ENCODE data around the gene ATRIP. TPM values are rescaled to one million over a fixed set of nuclear protein-coding genes. Genes with fewer than 3 reads are reported as not detected.

The ATRIP gene
- total and polyA plus RNA-seq, 3 experiments from 2014 or later = 13.4 to 22.8 (median 22.1) TPM

DNA sequence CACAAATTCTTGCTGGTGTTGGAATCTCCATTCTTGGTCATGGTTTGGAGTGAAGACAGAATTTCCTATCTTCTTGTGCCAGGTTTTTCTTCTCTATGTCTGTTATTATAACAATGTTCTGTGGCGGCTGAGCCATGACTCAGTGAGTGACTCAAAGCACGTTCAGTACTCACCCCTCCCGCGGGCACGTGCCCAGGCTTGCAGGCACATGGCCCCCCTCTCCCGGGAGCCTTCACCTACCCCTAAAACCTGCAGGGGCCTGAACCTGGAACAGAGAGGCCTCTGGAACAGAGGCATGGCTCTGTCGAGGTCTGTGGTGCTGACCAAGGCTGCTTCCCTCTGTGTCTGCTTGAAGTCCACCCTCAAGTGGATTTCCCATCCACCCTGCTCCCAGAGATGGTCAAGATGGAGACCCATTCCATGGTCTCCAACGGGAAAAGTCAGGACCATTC is 44.2 kb upstream of the ATRIP start:
- H3K27me3 Mint-ChIP-seq = peaks cover 4 to 13% of the 10 kb centered on the region in 2 donors
- Histone ChIP-seq H3K27me3 (ENCODE audit: insufficient read depth, low read length, poor library complexity, severe bottlenecking) (no peaks in the 10 kb centered on the region), H3K4me1 (ENCODE audit: insufficient read depth, low read length) (no peaks in the 10 kb centered on the region), H3K4me3 (ENCODE audit: low read length) (no peak overlapping the region), H3K36me3 (ENCODE audit: insufficient read depth, low read length) (no peaks in the 10 kb centered on the region), H3K27ac (ENCODE audit: low read depth, low read length) (no peak overlapping the region), H3K9me3 (ENCODE audit: low read length) (no peaks in the 10 kb centered on the region)
- H3K9me3 Mint-ChIP-seq = no peaks in the 10 kb centered on the region
- H3K27ac Mint-ChIP-seq = no peak overlapping the region
- DNase-seq = no peak
- no peaks in the 10 kb centered on the region for H3K36me3 Mint-ChIP-seq
- H3K4me1 Mint-ChIP-seq = no peaks in the 10 kb centered on the region
- H3K4me3 Mint-ChIP-seq = no peak overlapping the region
- POLR2A ChIA-PET = no interaction called here
- CTCF ChIA-PET = interaction anchor here (1.4 to 8.0 kb wide), 6 partner anchors 33 to 155 kb away, joined by 5 to 176 read pairs (median 58); partner anchors contain the start of genes CCDC51, PFKFB4, SHISA5 and TMA7

DNA sequence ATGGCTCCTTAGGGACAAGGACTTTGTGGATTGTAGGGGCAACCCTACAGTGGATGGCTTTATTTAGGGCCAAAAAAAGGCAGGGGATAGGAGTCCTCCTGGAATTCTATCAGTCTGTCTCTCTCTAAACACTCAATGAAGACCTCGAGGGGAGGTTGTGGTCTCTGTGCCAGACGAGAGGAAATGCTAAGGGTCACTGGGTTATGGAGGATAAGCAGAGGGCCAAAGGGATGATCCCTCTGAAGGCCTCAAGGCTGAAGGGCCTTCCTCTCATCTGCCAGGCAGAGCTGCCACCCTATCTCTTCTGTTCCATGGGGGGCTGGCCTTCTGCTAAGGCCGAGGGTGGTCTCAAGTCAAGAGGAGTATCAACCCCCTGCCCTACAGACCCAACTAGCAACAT is 43.6 kb upstream of the ATRIP start:
- H3K36me3 ChIP-seq (ENCODE audit: insufficient read depth, low read length) = no peaks in the 10 kb centered on the region
- no peaks in the 10 kb centered on the region for H3K4me1 Mint-ChIP-seq
- H3K4me3 ChIP-seq (ENCODE audit: low read length) = no peak overlapping the region
- no peaks in the 10 kb centered on the region for H3K9me3 ChIP-seq (ENCODE audit: low read length)
- peaks cover 4 to 9% of the 10 kb centered on the region in 2 donors for H3K27me3 Mint-ChIP-seq
- no peaks in the 10 kb centered on the region for H3K27me3 ChIP-seq (ENCODE audit: insufficient read depth, low read length, poor library complexity, severe bottlenecking)
- no peak for DNase-seq
- POLR2A ChIA-PET = no interaction called here
- H3K27ac Mint-ChIP-seq = peak overlapping the region in 1 of 8 donors; percentile 60
- no peak overlapping the region for H3K4me3 Mint-ChIP-seq
- no peak overlapping the region for H3K27ac ChIP-seq (ENCODE audit: low read depth, low read length)
- CTCF ChIA-PET = interaction anchor here (1.5 to 8.0 kb wide), 3 partner anchors 7 to 103 kb away, joined by 3 to 176 read pairs (median 71); partner anchors contain the start of gene SHISA5
- no peaks in the 10 kb centered on the region for H3K4me1 ChIP-seq (ENCODE audit: insufficient read depth, low read length)
- no peaks in the 10 kb centered on the region for H3K36me3 Mint-ChIP-seq
- H3K9me3 Mint-ChIP-seq = no peaks in the 10 kb centered on the region

DNA sequence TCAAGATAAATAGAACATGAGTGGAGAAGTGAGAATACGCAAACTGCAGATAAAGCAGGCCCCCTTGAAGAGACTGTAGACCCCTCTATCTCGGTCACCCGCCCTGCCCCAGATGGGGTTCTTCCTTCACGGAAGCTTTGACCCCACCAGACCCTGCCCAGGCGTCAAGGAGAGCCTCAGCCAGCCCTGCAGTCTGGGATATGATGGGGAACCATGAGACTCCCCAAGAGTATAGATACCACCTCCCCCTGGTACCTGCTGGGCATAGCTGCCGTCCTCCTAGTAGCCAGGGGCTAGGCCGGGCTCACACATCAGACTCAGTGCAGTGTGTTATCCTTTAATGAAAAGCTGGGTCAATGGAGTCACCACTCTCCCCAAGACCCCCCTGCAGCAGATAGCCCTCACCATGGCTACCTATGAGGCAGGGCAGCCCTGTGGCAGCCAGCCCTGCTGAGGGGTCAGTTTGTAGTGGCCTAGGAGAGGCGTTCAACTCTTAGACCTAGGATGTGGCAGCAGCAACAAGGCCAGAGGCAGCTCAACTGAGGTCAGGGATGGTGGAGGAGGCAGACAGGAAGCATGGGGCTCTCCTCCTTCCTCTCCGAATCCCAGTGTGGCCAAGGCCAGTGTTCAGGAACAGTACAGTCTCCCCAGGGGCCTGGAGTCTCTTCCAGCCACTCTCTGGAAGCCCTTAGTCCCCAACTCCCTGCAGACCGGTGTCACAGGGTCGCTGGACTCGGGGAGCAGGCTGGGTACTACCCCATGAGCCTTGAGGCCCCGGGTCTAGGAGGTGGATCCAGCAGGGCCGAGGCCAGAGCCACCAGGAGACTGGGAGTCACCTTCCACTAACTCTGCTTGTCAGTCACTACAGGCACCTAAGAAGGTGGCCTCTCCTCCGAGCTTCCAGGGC is 42.8 kb upstream of the ATRIP start:
- ChIA-PET POLR2A (no interaction called here), CTCF (interaction anchor here (1.5 to 8.0 kb wide), 3 partner anchors 8 to 31 kb away, joined by 3 to 176 read pairs (median 3); no protein-coding TSS in a partner anchor)
- no peaks in the 10 kb centered on the region for H3K36me3 Mint-ChIP-seq

DNA sequence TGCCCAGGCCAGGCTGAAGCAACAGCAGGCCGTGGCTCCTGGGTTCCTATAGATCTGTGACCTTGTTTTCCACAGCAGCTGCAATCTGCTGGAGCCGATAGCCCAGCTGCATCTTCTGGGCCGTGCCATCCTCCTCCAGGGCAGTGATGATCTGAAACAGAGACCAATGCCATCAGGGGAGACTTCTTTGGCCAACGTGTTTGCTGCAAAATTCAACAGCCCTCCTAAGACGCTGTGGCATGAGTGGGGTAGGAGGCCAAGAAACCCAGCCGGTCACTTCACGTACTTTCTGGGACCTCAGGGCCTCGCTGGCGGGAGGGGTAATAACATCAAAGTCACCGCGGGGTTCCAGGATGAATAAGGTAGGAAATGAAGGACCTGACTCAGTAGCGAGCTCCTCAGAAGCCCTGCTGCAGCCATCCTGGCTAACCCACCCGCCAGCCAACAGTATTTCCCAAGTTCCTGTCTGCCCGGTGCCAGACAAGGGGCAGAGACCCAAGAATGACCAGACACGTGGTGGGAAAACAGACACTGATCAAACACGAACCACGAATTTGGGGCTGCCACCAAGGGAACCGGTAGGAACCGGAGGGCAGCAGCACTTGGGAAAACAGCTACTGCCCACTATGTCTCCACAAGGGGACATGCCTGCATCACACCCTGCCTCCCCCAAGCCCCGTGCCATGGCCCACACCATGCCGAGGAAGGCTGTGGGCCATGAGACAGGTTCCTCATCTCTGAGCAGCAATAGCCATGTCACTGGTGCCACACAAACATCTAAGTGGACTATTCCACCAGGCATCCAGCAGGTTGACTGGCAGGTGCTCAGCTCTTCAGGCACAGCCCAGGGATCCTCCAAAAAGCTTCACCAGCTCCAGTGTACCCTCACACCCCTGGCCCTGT is 41.8 kb upstream of the ATRIP start:
- Histone ChIP-seq H3K9me3 (ENCODE audit: low read length) (no peaks in the 10 kb centered on the region), H3K36me3 (ENCODE audit: insufficient read depth, low read length) (no peaks in the 10 kb centered on the region), H3K4me3 (ENCODE audit: low read length) (no peak overlapping the region), H3K4me1 (ENCODE audit: insufficient read depth, low read length) (no peaks in the 10 kb centered on the region), H3K27me3 (ENCODE audit: insufficient read depth, low read length, poor library complexity, severe bottlenecking) (no peaks in the 10 kb centered on the region), H3K27ac (ENCODE audit: low read depth, low read length) (no peak overlapping the region)
- H3K9me3 Mint-ChIP-seq = no peaks in the 10 kb centered on the region
- no peaks in the 10 kb centered on the region for H3K4me1 Mint-ChIP-seq
- POLR2A ChIA-PET = no interaction called here
- no peak overlapping the region for H3K4me3 Mint-ChIP-seq
- H3K36me3 Mint-ChIP-seq = no peaks in the 10 kb centered on the region
- H3K27ac Mint-ChIP-seq = peak overlapping the region in 1 of 8 donors; percentile 61
- peak in 1 of 5 donors; percentile 29 for DNase-seq
- CTCF ChIA-PET = interaction anchor here (0.7 to 8.0 kb wide), 4 partner anchors 9 to 143 kb away, joined by 3 to 176 read pairs (median 4); no protein-coding TSS in a partner anchor
- peaks cover 0 to 5% of the 10 kb centered on the region in 2 donors for H3K27me3 Mint-ChIP-seq

More for the DNA sequence above, 42.8 kb upstream of the ATRIP start:
- peaks cover 0 to 9% of the 10 kb centered on the region in 2 donors for H3K27me3 Mint-ChIP-seq
- H3K4me1 Mint-ChIP-seq = no peaks in the 10 kb centered on the region
- H3K4me3 Mint-ChIP-seq = no peak overlapping the region
- no peaks in the 10 kb centered on the region for H3K9me3 ChIP-seq (ENCODE audit: low read length)
- H3K27ac Mint-ChIP-seq = peak overlapping the region in 1 of 8 donors; percentile 29
- no peaks in the 10 kb centered on the region for H3K36me3 ChIP-seq (ENCODE audit: insufficient read depth, low read length)
- H3K4me3 ChIP-seq (ENCODE audit: low read length) = no peak overlapping the region
- H3K27ac ChIP-seq (ENCODE audit: low read depth, low read length) = no peak overlapping the region
- DNase-seq = no peak
- no peaks in the 10 kb centered on the region for H3K4me1 ChIP-seq (ENCODE audit: insufficient read depth, low read length)
- H3K9me3 Mint-ChIP-seq = no peaks in the 10 kb centered on the region
- no peaks in the 10 kb centered on the region for H3K27me3 ChIP-seq (ENCODE audit: insufficient read depth, low read length, poor library complexity, severe bottlenecking)

DNA sequence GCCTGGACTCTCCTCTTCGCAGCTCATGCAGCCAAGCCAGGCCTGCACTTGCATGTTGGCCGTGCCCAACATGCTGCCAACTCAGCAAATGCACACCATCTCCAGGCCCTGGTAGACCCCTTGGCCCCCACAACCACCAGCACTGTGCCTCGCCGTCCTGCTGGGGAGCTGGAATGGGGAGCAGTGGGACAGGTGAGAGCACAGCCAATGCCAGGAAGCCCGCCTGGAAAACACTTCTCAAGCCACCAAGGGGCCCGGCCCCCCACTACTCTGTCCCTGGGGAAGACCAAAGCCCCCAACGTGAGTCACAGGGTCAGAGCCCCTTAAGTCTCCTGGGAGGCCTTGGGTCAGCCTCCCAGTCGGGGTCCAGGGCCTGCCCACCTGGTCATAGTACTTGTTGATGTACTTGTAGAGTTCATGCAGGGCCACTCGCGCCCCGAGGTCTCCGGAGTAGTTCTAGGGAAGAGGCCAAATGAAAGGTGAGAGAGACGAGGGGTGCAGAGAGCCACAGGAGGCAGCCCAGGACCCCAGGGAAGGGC is 41.1 kb upstream of the ATRIP start:
- no peaks in the 10 kb centered on the region for H3K36me3 ChIP-seq (ENCODE audit: insufficient read depth, low read length)
- H3K27ac ChIP-seq (ENCODE audit: low read depth, low read length) = no peak overlapping the region
- no peaks in the 10 kb centered on the region for H3K9me3 Mint-ChIP-seq
- H3K27ac Mint-ChIP-seq = peak overlapping the region in 1 of 8 donors; percentile 11
- no peak overlapping the region for H3K4me3 Mint-ChIP-seq
- POLR2A ChIA-PET = no interaction called here
- peak in 1 of 5 donors; percentile 40 for DNase-seq
- no peaks in the 10 kb centered on the region for H3K9me3 ChIP-seq (ENCODE audit: low read length)
- H3K27me3 ChIP-seq (ENCODE audit: insufficient read depth, low read length, poor library complexity, severe bottlenecking) = no peaks in the 10 kb centered on the region
- H3K4me1 Mint-ChIP-seq = no peaks in the 10 kb centered on the region
- peaks cover 0 to 5% of the 10 kb centered on the region in 2 donors for H3K27me3 Mint-ChIP-seq
- no peak overlapping the region for H3K4me3 ChIP-seq (ENCODE audit: low read length)
- no peaks in the 10 kb centered on the region for H3K4me1 ChIP-seq (ENCODE audit: insufficient read depth, low read length)
- CTCF ChIA-PET = interaction anchor here (0.7 to 8.0 kb wide), 3 partner anchors 9 to 143 kb away, joined by 3 to 176 read pairs (median 4); no protein-coding TSS in a partner anchor
- no peaks in the 10 kb centered on the region for H3K36me3 Mint-ChIP-seq

DNA sequence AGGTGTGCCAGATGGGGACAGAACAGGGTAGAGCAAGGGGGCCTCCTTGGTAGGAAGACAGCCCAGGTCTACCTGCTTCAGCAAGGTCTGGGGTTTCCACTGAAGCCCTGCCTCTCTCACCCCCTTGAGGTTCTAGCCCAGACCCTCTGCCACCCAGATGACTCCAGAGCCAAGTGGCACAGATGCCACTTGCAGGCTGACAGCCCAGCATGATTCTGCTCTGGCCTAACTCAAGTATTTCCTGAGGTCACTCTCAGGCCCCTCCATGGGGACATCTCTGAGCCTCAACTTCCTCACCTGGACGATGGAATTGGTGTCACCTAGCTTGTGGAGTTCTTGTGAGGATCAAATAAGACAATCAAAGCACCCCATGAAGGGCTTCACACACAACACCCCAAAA is 40.6 kb upstream of the ATRIP start:
- ChIA-PET POLR2A (no interaction called here), CTCF (interaction anchor here (3.1 to 8.0 kb wide), 2 partner anchors 29 to 30 kb away, joined by 14 to 176 read pairs; no protein-coding TSS in a partner anchor)
- Mint-ChIP-seq H3K27me3 (peaks cover 0 to under 1% of the 10 kb centered on the region in 2 donors), H3K36me3 (no peaks in the 10 kb centered on the region), H3K9me3 (no peaks in the 10 kb centered on the region), H3K4me1 (no peaks in the 10 kb centered on the region), H3K27ac (peak overlapping the region in 1 of 8 donors; percentile 10), H3K4me3 (peak overlapping the region in 1 of 7 donors; percentile 42)
- H3K27me3 ChIP-seq (ENCODE audit: insufficient read depth, low read length, poor library complexity, severe bottlenecking) = no peaks in the 10 kb centered on the region
- no peaks in the 10 kb centered on the region for H3K4me1 ChIP-seq (ENCODE audit: insufficient read depth, low read length)
- H3K4me3 ChIP-seq (ENCODE audit: low read length) = no peak overlapping the region
- no peak overlapping the region for H3K27ac ChIP-seq (ENCODE audit: low read depth, low read length)
- H3K9me3 ChIP-seq (ENCODE audit: low read length) = no peaks in the 10 kb centered on the region
- peak in 1 of 5 donors; percentile 33 for DNase-seq
- no peaks in the 10 kb centered on the region for H3K36me3 ChIP-seq (ENCODE audit: insufficient read depth, low read length)

DNA sequence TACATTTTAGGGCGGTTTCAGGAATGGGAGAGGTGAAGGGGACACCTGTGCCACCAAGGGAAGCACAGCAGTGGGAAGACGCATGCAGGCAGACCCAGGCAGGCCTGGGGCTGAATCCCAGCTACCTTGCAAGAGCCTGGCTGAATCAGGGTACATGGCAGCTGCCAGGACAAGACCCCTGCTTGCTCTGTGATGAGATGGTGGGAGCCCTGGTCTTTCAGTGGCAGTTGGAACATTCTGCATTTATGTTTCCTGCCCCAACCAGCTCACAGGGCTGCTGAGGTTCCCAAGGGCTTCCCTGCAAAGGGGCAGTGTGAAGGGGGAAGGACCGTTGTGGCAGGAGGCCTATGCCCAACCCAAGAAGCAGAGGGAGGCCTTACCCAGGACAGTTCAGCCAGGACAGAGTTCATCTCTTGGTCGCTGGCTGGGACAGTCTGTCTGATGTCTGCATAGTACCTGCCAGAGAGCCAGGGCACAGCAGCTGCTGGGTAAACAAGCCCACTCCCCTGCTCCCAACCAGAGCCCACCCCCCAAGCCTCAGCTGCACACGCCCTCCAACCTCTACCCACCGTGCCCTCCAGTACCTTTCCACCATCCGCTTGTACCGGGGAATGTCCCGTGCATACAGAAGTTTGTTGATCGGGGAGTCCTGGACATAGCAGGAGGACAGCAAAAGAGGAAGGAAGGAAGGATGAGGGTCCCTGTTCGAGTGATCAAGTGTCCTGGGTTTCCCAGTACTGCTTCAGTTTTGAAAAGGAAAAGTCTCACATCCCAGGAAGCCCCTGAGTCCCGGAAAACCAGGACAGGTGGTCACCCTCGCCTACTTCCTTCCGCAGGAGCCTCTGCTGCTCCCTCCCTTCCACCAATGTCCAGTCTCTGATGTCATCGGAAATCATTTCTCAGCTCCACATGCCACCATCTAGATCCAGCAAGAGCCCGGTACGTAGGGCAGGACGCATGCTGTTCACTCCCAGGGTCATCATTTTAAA is 39.8 kb upstream of the ATRIP start:
- no peak overlapping the region for H3K4me3 Mint-ChIP-seq
- no peaks in the 10 kb centered on the region for H3K9me3 ChIP-seq (ENCODE audit: low read length)
- H3K9me3 Mint-ChIP-seq = no peaks in the 10 kb centered on the region
- H3K4me1 Mint-ChIP-seq = no peaks in the 10 kb centered on the region
- no peaks in the 10 kb centered on the region for H3K27me3 Mint-ChIP-seq
- CTCF ChIA-PET = interaction anchor here (1.7 to 3.1 kb wide), 2 partner anchors 29 to 143 kb away, joined by 7 to 14 read pairs; no protein-coding TSS in a partner anchor
- DNase-seq = peak in 1 of 5 donors; percentile 28
- H3K36me3 ChIP-seq (ENCODE audit: insufficient read depth, low read length) = no peaks in the 10 kb centered on the region
- H3K4me1 ChIP-seq (ENCODE audit: insufficient read depth, low read length) = no peaks in the 10 kb centered on the region
- no peaks in the 10 kb centered on the region for H3K27me3 ChIP-seq (ENCODE audit: insufficient read depth, low read length, poor library complexity, severe bottlenecking)
- H3K27ac ChIP-seq (ENCODE audit: low read depth, low read length) = no peak overlapping the region
- peaks cover 0 to 1% (median 0%) of the 10 kb centered on the region in 3 donors for H3K36me3 Mint-ChIP-seq
- POLR2A ChIA-PET = no interaction called here
- no peak overlapping the region for H3K4me3 ChIP-seq (ENCODE audit: low read length)
- peak overlapping the region in 1 of 8 donors; percentile 10 for H3K27ac Mint-ChIP-seq

Data from CD8-positive, alpha-beta memory T cell (primary cell).